ENCODE results near the gene SYT3. TPM values are rescaled to one million over a fixed set of nuclear protein-coding genes. Genes with fewer than 3 reads are reported as not detected.

Gene SYT3
- total RNA-seq, 1 experiment from 2014 or later: 1.8 TPM

DNA sequence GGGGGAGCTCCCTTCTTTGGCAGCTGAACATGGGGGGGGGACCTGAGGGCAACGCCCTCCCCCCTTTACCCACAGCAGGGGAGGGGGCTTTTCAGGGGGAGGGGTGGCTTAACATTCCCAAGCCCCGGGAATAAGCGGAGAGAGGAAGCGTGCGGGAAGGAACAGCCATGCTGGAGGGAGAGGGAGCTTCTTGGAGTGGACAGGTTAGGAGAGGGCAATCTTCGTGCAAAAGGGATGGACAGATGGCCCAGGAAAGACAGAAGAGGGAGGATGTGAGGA, 20.3 kb upstream of the SYT3 start:
- H3K4me1 ChIP-seq (ENCODE audit: insufficient read depth, low read length, poor library complexity, severe bottlenecking): peaks cover 11% of the 10 kb centered on the region
- ChIA-PET POLR2A (ENCODE audit: low non-redundant PET) (interaction anchor here (0.6 to 0.7 kb wide), 2 partner anchors 69 to 151 kb away, joined by 3 read pairs; no protein-coding TSS in a partner anchor), CTCF (interaction anchor here (0.7 to 1.0 kb wide), 2 partner anchors 9 to 52 kb away, joined by 3 to 4 read pairs; no protein-coding TSS in a partner anchor)
- no TSS peak for BruUV-seq (replicated peaks)
- H3K27me3 ChIP-seq (replicated peaks; ENCODE audit: insufficient read depth, low read depth, low read length, poor library complexity): no peaks in the 10 kb centered on the region
- H3K27ac ChIP-seq (ENCODE audit: low read depth, low read length, poor library complexity, severe bottlenecking): no peak overlapping the region
- H3K9me3 ChIP-seq (ENCODE audit: low read depth, low read length, poor library complexity, severe bottlenecking): no peaks in the 10 kb centered on the region
- TF ChIP-seq, protein P1, sequence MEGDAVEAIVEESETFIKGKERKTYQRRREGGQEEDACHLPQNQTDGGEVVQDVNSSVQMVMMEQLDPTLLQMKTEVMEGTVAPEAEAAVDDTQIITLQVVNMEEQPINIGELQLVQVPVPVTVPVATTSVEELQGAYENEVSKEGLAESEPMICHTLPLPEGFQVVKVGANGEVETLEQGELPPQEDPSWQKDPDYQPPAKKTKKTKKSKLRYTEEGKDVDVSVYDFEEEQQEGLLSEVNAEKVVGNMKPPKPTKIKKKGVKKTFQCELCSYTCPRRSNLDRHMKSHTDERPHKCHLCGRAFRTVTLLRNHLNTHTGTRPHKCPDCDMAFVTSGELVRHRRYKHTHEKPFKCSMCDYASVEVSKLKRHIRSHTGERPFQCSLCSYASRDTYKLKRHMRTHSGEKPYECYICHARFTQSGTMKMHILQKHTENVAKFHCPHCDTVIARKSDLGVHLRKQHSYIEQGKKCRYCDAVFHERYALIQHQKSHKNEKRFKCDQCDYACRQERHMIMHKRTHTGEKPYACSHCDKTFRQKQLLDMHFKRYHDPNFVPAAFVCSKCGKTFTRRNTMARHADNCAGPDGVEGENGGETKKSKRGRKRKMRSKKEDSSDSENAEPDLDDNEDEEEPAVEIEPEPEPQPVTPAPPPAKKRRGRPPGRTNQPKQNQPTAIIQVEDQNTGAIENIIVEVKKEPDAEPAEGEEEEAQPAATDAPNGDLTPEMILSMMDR (conservative IDR thresholded peaks at IDR 0.05; ENCODE audit: low read depth, low read length): no peak
- TF ChIP-seq EZH2 (IDR thresholded peaks at IDR 0.05; ENCODE audit: borderline replicate concordance, low read depth, low read length, poor library complexity, severe bottlenecking): no peak
- H3K4me3 ChIP-seq (ENCODE audit: low read depth, low read length, poor library complexity, severe bottlenecking): no peak overlapping the region
- DNase-seq (ENCODE audit: low spot score): no peak
- H3K36me3 ChIP-seq (ENCODE audit: insufficient read depth, low read length, poor library complexity, severe bottlenecking): no peaks in the 10 kb centered on the region
- intact Hi-C loops (cut with micrococcal nuclease; ENCODE audit: unreplicated experiment): no loop called here

GRCh38 chr19:50659318-50660087, 19.8 kb upstream of the SYT3 start:
- CTCF ChIA-PET: interaction anchor here (1.0 kb wide), 1 partner anchor 10 kb away, joined by 4 read pairs; no protein-coding TSS in a partner anchor
- DNase-seq (ENCODE audit: low spot score): no peak
- intact Hi-C loops (cut with micrococcal nuclease; ENCODE audit: unreplicated experiment): no loop called here
- H3K27me3 ChIP-seq (replicated peaks; ENCODE audit: insufficient read depth, low read depth, low read length, poor library complexity): no peaks in the 10 kb centered on the region
- peaks cover 11% of the 10 kb centered on the region for H3K4me1 ChIP-seq (ENCODE audit: insufficient read depth, low read length, poor library complexity, severe bottlenecking)
- H3K36me3 ChIP-seq (ENCODE audit: insufficient read depth, low read length, poor library complexity, severe bottlenecking): no peaks in the 10 kb centered on the region
- H3K4me3 ChIP-seq (ENCODE audit: low read depth, low read length, poor library complexity, severe bottlenecking): peak overlapping the region; percentile 64
- POLR2A ChIA-PET (ENCODE audit: low non-redundant PET): no interaction called here
- no peak overlapping the region for H3K27ac ChIP-seq (ENCODE audit: low read depth, low read length, poor library complexity, severe bottlenecking)
- no peak for TF ChIP-seq EZH2 (IDR thresholded peaks at IDR 0.05; ENCODE audit: borderline replicate concordance, low read depth, low read length, poor library complexity, severe bottlenecking)
- TF ChIP-seq, protein P1 (conservative IDR thresholded peaks at IDR 0.05; ENCODE audit: low read depth, low read length): no peak
- no peaks in the 10 kb centered on the region for H3K9me3 ChIP-seq (ENCODE audit: low read depth, low read length, poor library complexity, severe bottlenecking)
- no TSS peak for BruUV-seq (replicated peaks)

- POLR2A ChIA-PET (ENCODE audit: low non-redundant PET): interaction anchor here (0.6 kb wide), 2 partner anchors 70 to 1045 kb away, joined by 4 to 5 read pairs; no protein-coding TSS in a partner anchor
- BruUV-seq (replicated peaks): TSS peak; percentile 96
Observed at GRCh38 chr19:50658441-50659317, 19.0 kb upstream of the SYT3 start.

More at GRCh38 chr19:50658441-50659317, 19.0 kb upstream of the SYT3 start:
- peak; percentile 95 for DNase-seq (ENCODE audit: low spot score)
- intact Hi-C loops (cut with micrococcal nuclease; ENCODE audit: unreplicated experiment): no loop called here
- TF ChIP-seq, protein P1 (conservative IDR thresholded peaks at IDR 0.05; ENCODE audit: low read depth, low read length): no peak
- TF ChIP-seq EZH2 (IDR thresholded peaks at IDR 0.05; ENCODE audit: borderline replicate concordance, low read depth, low read length, poor library complexity, severe bottlenecking): no peak
- H3K27ac ChIP-seq (ENCODE audit: low read depth, low read length, poor library complexity, severe bottlenecking): peak overlapping the region; percentile 79
- H3K4me3 ChIP-seq (ENCODE audit: low read depth, low read length, poor library complexity, severe bottlenecking): peak overlapping the region; percentile 64
- no peaks in the 10 kb centered on the region for H3K27me3 ChIP-seq (replicated peaks; ENCODE audit: insufficient read depth, low read depth, low read length, poor library complexity)
- CTCF ChIA-PET: interaction anchor here (0.6 to 1.2 kb wide), 2 partner anchors 121 to 395 kb away, joined by 3 to 4 read pairs; no protein-coding TSS in a partner anchor
- peaks cover 11% of the 10 kb centered on the region for H3K4me1 ChIP-seq (ENCODE audit: insufficient read depth, low read length, poor library complexity, severe bottlenecking)
- no peaks in the 10 kb centered on the region for H3K36me3 ChIP-seq (ENCODE audit: insufficient read depth, low read length, poor library complexity, severe bottlenecking)
- H3K9me3 ChIP-seq (ENCODE audit: low read depth, low read length, poor library complexity, severe bottlenecking): no peaks in the 10 kb centered on the region
